PFSK-1 (cell line): ENCODE data around the gene TMA7B.

Experiments used
- FOXP2 ChIP-seq: optimal IDR thresholded peaks from 2 replicates; pipeline ENCODE3; 2011; ENCODE audit warnings: borderline replicate concordance, control low read depth, inconsistent platforms; ENCODE audit not compliant: insufficient read depth; ENCODE audit errors: extremely low read length, extremely low read depth
- POLR2AphosphoS5 ChIP-seq: IDR thresholded peaks from 2 replicates; pipeline ENCODE4 v1.6.1; 2012; ENCODE audit warnings: low read depth, mild to moderate bottlenecking, control low read depth, low read length, moderate library complexity
- REST ChIP-seq, 2 experiments: IDR thresholded peaks; 2 replicates each; pipeline versions ENCODE4 v1.6.1 to v1.8.0; 2011 to 2012; ENCODE audit warnings: low read depth in 2 of 2, low read length in 2 of 2, control low read depth in 1 of 2, inconsistent platforms in 1 of 2, mild to moderate bottlenecking in 1 of 2, moderate library complexity in 1 of 2; ENCODE audit not compliant: insufficient read depth in 1 of 2
- SIN3A ChIP-seq: IDR thresholded peaks from 2 replicates; pipeline ENCODE4 v1.6.1; 2012; ENCODE audit warnings: mild to moderate bottlenecking, low read length, moderate library complexity, borderline replicate concordance; ENCODE audit not compliant: insufficient read depth
- TAF1 ChIP-seq: IDR thresholded peaks from 2 replicates; pipeline ENCODE4 v1.6.1; 2012; ENCODE audit warnings: low read length, control low read depth, borderline replicate concordance; ENCODE audit not compliant: insufficient read depth

- TF ChIP-seq POLR2AphosphoS5, result no peak
- no peak for TF ChIP-seq REST (IDR thresholded peaks at IDR 0.05; ENCODE audit: insufficient read depth in 1 of 2, low read depth in 2 of 2, low read length in 2 of 2)
- TF ChIP-seq TAF1, result no peak
- TF ChIP-seq SIN3A, result no peak
- TF ChIP-seq FOXP2, result no peak
Measured at GRCh38 chr22:39949964-39950737, 10.0 kb upstream of the TMA7B start.
